ENCODE measurements around the gene WDR74. TPM values are rescaled to one million over a fixed set of nuclear protein-coding genes. Genes with fewer than 3 reads are reported as not detected.

WDR74 gene
- total RNA-seq, 4 donors from 2014 or later: 26.6 to 46.8 (median 39.3) TPM

DNA sequence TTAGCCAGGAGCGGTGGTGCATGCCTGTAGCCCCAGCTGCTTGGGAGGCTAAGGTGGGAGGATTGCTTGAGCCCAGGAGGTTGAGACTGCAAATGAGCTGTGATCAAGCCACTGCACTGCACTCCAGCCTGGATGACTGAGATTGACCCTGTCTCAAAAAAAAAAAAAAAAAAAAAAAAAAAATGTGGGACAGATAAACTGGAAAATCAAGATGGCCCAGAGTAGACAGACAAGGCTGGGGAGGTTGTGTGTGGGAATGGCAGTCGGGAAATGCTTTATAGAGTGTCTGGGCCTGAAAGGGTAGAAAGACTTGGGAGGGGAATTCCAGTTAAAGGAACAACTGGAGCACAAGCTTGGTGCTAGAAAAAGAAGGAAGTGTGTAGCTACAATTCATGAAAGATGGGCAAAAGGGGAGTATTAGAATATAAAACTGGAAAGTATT, 18.2 kb upstream of the WDR74 start:
- Histone ChIP-seq H3K27ac (no peak overlapping the region), H3K36me3 (peaks cover 5 to 16% of the 10 kb centered on the region in 2 donors), H3K27me3 (no peaks in the 10 kb centered on the region), H3K9me3 (no peaks in the 10 kb centered on the region), H3K4me3 (no peak overlapping the region), H3K4me1 (peaks cover 10 to 39% (median 24%) of the 10 kb centered on the region in 3 donors)
- TF ChIP-seq CTCF (IDR thresholded peaks at IDR 0.05) (no peak), POLR2AphosphoS5 (IDR thresholded peaks at IDR 0.05) (no peak), POLR2A (IDR thresholded peaks at IDR 0.05) (no peak), EP300 (IDR thresholded peaks at IDR 0.05) (no peak)
- no peak for ATAC-seq
- 33 to 50% methylated on average over 1 of the region's 2 CpGs for WGBS, 2 donors (ENCODE audit: low coverage in 1 of 2)

- no peak for TF ChIP-seq POLR2AphosphoS5 (IDR thresholded peaks at IDR 0.05)
- no peak for TF ChIP-seq POLR2A (IDR thresholded peaks at IDR 0.05)
- TF ChIP-seq CTCF (IDR thresholded peaks at IDR 0.05): no peak
- TF ChIP-seq EP300 (IDR thresholded peaks at IDR 0.05): no peak
- 14% methylated on average over 11 to 15 of the region's 20 CpGs for WGBS, 2 donors (ENCODE audit: low coverage in 1 of 2)
- no peaks in the 10 kb centered on the region for H3K27me3 ChIP-seq
- H3K9me3 ChIP-seq: no peaks in the 10 kb centered on the region
- H3K27ac ChIP-seq: peak overlapping the region in 3 of 4 donors; percentile 78 to 86 (median 86)
- ATAC-seq: no peak
- peaks cover 10 to 39% (median 24%) of the 10 kb centered on the region in 3 donors for H3K4me1 ChIP-seq
- peaks cover 5 to 27% of the 10 kb centered on the region in 2 donors for H3K36me3 ChIP-seq
- peak overlapping the region; percentile 24 to 75 for H3K4me3 ChIP-seq
These were observed 17.0 kb upstream of the WDR74 start for GRCh38 chr11:62856333-62856895.

- Histone ChIP-seq H3K4me3 (peak overlapping the region; percentile 75 to 83), H3K27ac (peak overlapping the region; percentile 77 to 86 (median 86)), H3K4me1 (peaks cover 10 to 39% (median 24%) of the 10 kb centered on the region in 3 donors), H3K36me3 (peaks cover 5 to 32% of the 10 kb centered on the region in 2 donors), H3K9me3 (no peaks in the 10 kb centered on the region), H3K27me3 (no peaks in the 10 kb centered on the region)
- TF ChIP-seq POLR2A (IDR thresholded peaks at IDR 0.05) (peak; percentile 93 to 97), POLR2AphosphoS5 (IDR thresholded peaks at IDR 0.05) (peak; percentile 100), CTCF (IDR thresholded peaks at IDR 0.05) (peak in 2 of 4 experiments; percentile 16 to 22), EP300 (IDR thresholded peaks at IDR 0.05) (no peak)
- ATAC-seq: peak; percentile 100
- 1 to 10% methylated on average over 2 to 36 of the region's 54 CpGs for WGBS, 2 donors (ENCODE audit: low coverage in 1 of 2)
These were observed 16.4 kb upstream of the WDR74 start for GRCh38 chr11:62855571-62856332.

DNA sequence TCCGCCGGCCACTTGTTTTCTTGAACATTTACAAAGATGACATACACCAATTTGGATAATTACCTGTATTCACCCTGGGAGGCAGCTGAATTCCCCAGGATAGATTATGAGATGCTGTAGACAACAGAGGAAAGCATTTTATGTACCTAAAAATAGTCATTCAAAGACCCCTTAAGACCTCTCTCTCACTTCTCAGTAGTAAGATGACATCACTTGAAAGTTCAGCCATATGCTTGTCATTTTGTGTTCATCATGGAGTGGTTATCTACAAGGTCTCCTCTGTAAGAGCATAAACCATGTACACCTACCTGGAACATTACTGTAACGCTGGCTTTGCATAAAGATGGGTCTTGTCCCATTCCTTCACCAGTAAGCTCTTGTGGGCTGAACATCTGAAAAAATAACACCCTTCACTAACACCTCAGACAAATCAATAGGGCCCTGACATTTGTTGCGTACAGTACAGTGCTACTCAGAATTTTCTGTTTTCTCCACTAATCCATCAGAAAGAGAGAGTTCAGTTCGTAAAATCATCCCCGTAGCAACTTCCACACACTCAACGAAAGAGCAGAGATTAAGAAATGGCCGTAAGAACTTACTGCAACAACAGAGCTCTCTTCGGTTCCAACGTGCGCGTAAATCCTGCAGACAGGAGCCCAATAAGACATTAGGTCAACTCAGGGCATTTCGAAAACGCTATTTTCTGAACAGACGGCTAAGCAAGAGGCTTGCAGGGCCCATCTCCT, 15.6 kb upstream of the WDR74 start:
- ATAC-seq: no peak
- no peaks in the 10 kb centered on the region for H3K9me3 ChIP-seq
- peak overlapping the region; percentile 75 to 83 for H3K4me3 ChIP-seq
- H3K36me3 ChIP-seq: peaks cover 5 to 32% of the 10 kb centered on the region in 2 donors
- no peaks in the 10 kb centered on the region for H3K27me3 ChIP-seq
- 1 to 3% methylated on average over 7 to 14 of the region's 15 CpGs for WGBS, 2 donors (ENCODE audit: low coverage in 1 of 2)
- TF ChIP-seq POLR2AphosphoS5 (IDR thresholded peaks at IDR 0.05) (no peak), CTCF (IDR thresholded peaks at IDR 0.05) (no peak), EP300 (IDR thresholded peaks at IDR 0.05) (no peak), POLR2A (IDR thresholded peaks at IDR 0.05) (no peak)
- H3K27ac ChIP-seq: peak overlapping the region; percentile 77 to 86 (median 86)
- H3K4me1 ChIP-seq: peaks cover 10 to 39% (median 24%) of the 10 kb centered on the region in 3 donors

Measured in gastroesophageal sphincter (tissue), 4 donors.